GM19035 (cell line): ENCODE measurements around the gene JAKMIP3.

Source experiments
- ATAC-seq: cut with Tn5 transposase; IDR thresholded peaks from one replicate; pipeline ENCODE4 v1.9.1; 2021; ENCODE audit not compliant: unreplicated experiment

Gene JAKMIP3

DNA sequence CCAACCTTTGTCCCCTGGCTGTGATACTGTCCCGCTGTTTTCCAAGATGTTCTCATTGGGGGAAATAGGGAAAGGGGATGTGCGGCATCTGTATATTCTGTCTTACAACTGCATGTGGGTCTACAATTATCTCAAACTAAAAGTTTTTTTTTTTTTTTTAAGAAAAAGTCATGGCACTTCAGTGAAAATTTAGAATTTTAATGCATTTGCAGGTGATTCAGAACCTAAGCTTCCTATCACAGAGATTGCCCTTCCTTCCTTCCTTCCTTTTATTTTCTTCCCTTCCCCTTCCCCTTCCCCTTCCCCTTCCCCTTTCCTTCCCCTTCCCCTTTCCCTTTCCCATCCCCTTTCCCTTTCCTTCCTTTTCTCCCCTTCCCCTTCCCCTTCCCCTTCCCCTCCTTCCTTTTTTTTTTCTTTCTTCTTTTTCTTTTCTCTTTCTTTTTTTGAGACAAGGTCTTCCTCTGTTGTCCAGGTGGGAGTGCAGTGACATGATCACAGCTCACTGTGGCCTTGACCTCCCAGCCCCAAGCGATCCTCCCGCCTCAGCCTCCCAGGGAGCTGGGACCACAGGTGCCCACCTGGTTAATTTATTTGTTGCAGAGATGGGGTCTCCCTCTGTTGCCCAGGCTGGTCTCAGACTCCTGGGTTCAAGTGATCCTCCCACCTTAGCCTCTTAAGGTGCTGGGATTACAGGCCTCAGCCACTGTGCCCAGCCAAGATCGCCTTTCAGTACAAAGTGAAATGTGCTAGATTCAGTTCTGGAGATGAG, 32.0 kb downstream of the JAKMIP3 start:
- no peak for ATAC-seq

DNA sequence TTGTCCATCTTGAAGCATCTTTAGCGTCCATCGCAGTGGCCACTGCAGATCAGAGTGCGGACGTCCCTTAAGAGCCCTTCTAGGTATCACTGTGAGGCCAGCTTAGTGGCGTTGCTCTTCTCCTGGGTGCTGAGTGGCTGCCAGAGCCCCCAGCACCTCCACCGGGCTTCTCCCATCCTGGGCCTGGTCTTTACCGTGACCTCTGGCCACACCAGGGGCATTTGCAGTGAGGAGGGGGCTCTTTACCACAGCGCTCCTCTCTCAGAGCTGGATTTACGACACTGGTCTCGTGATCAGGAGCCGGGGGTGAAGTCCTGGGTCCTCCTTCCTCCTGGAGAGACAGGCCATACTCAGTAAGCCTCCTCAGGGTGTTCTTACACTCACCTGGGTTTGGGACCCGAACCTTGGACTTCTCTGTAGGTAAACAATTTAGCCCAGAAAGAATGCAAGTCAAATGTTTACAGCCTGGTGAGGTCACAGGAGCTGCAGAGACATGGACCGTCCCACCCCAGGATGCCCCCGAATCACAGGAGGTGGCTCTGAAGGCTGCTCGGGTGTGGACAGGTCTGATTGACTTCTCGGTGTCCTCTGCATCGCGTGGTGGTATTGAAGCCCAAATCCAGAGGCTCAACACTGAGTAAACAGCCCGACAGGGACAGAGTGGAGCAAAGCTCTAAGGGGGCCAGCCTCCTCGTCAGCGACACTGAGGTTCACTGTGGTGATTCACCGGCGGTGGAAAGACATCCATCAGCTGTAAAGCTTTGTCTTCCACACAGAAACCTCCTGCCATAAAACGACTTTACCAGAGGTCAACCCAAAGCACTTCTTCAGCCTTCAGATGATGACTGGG, 33.0 kb downstream of the JAKMIP3 start:
- ATAC-seq = no peak

DNA sequence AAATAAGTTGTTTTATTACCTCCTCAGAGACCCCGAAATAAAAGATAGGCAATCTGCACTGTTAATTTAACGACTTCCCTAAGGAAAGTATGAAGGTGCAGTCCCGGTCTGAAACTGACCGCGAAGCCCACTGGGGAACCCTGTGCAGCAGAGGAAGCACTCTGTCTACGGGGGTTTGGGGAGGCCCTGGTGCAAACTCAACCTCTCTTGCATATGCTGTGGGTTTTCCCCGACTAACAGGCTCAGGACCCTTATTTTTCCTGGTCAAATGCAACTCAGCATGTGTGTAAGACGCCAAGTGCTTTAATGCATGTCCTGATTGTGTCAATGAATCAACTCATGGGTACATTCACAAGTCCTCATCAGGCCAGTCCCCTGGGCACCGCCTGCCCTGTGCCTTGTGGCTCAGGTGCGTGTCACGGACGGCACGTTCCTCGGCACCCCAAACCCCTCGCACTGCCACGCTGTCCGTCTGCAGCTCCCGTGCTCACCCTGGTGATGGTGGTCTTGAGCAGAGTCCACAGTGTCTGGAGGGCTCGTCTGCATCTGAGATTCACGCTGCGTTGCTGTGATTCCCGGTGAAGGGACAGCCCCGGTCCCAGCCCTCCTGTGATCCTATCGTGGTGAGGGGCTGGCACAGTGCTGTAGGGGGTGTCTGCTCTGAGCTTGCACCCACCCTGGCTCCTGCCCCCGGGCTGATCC, 33.8 kb downstream of the JAKMIP3 start:
- no peak for ATAC-seq

DNA sequence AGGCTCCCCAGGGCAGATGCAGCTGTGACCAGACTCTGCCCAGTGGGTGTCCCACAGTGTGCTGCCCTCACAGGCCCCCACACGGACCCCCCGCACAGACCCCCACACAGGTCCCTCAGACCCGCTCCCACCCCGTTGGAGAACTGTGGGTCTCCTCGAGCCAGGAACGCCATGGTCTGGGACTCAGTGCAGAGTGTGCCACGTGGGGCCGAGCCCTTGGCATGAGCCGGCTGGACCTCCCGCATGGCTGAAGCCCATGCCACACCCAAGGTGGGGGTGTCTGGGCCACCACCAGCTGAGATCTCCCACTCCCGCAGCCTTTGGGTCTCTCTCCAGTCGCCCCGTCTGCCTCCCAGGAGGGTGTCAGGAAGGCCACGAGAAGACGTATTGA, 34.3 kb downstream of the JAKMIP3 start:
- ATAC-seq = no peak

DNA sequence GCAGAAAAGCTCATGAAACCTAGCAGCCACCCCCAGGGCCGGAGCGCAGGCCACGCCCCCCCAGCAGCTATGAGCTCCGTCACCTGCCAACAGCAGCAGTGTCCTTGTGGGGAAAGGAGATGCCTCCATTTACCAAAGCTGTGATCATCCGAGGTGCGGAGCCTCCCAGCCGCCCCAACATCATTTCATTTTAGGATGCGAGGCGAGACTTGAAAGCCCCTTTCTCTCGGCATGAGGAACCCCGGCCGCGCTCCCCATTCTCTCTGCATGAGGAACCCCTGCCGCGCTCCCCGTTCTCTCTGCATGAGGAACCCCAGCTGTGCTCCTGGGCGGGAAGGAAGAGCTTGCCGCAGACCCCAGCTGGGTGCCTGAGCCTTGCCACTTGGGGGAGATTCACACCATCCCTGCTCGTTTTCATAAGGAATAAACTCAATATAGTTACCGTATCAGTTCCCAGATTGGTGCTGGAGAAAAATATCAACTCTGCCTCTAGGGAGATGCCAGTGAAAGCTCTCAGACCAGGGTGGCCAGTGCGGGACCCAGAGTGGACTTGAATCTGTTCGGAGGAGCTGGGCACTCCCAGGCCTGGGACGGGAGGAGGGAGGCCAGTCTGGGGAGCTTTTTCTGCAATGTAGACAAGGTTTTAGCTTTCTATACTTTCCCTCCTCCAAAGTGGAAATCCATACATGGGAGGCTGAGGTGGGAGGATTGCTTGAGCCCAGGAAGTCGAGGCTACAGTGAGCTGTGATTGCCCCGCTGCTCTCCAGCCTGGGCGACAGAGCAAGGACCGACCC, 35.0 kb downstream of the JAKMIP3 start:
- ATAC-seq = no peak

DNA sequence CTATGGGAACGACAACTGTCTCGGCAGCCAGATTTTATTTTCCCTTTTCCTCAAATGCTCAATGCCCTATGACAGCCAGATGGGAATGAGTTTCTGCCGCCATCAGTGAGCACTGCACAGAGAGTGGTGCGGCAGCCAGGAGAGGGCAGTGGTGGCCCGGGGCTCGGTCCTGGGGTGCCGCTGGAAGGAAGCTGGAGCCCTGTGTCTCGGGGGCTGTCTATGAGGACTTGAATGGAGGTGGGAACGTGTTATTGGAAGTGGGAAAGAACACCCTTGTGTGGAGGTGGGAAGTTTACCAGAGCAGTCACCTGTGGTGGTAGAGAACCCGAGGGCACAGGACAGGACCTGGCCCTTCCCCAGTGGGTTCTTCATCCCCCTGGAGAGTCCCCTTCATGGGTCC, 35.8 kb downstream of the JAKMIP3 start:
- ATAC-seq = no peak

DNA sequence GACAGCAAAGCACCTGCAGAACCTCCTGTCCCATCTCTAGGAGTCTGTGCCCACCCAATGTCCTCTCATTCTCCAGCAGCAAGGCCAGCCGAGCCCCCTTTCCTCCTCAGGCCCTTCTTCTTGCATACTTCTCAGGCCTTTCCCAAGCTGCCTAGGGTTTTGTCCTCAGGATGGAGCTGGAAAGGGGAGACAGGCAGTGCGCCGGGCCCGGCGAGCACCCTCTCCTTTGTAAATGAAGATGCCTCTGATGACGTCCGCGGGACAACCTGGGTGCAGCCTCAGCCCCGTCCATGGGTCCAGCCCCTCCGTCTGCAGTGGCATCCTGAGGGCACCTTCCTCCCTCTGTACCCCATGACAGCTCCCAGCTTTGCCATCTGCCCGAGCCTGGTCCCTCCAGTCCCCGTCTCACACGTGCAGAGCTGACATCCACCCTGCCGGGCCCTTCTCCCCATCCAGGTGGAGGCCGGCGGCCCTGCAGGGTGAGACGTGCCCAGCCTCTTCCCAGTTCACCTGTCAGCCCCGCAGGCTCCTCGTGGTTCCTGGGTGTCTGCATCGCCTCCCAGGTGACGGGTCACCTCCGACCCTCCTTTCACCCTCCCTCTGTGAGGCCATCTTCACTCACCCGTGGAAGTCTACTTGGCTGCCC, 36.4 kb downstream of the JAKMIP3 start:
- ATAC-seq = no peak

DNA sequence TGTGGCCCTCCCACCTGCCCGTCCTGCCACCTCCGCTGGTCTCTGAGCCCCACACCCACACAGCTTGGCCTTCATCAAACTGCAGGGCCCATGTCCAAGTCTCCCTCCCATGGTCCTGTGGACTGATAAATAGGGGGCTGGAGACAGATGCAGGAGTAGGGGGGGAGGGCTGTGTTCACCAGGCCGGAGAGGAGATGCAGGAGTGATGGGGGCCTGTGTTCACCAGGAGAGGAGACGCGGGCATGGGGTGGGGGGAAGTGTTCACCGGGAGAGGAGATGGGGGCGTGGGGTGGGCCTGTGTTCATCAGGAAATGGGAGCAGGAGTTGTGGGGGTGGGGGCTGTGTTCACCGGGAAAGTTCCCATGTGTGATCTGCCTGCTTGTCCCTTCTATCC, 37.0 kb downstream of the JAKMIP3 start:
- no peak for ATAC-seq

DNA sequence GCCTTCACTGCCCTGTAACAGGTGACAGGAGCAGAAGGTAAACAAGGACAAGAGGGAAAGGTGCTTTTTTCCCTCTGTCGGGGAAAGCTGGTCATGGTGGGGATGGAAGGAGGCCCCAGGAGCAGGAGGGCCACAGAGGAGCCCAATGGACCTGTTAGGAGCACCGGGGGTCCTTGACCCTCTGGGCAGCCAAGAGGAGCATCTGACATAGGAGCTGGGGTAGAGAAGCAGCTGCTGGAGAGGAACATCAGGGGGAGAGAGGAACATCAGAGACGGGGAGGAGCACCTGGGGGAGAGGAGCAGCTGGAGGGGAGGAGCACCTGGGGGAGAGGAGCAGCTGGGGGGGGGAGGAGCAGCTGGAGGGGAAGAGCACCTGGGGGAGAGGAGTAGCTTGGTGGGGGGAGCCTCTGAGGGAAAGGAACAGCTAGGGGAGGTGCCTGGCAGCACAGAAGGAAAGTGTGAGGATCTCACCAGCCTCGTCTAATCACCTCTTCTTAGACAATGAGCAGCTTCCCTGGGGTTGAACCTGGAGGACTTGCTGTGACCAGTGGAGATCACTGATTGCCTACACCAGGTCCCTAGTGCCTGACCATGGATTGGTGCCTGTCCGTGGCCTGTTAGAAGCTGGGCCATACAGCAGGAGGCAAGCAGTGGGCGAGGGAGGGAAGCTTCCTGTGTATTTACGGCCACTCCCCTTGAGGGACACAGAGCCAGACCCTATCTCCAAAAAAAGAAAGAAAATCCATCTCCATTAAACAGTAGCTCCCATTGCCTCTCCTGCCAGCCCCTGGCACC, 37.6 kb downstream of the JAKMIP3 start:
- ATAC-seq = no peak

DNA sequence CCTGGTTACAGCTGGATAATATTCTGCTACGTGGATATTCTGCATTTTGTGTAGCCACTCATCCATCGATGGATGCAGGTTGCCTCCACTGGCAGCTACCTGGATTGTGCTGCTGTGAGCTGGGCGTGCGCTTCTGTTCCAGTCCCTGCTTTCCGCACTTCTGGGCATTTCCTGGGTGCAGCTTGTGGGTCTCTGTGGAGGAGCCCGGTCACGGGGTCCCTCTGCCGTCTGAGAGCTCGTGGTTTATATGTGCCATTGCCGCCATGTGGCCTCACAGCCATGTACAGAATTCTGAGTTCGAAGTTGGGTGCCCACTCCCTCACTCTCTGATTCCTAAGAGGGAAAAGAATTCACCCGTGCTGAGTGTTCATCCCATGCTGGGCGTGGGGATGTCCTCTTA, 38.3 kb downstream of the JAKMIP3 start:
- ATAC-seq = no peak

DNA sequence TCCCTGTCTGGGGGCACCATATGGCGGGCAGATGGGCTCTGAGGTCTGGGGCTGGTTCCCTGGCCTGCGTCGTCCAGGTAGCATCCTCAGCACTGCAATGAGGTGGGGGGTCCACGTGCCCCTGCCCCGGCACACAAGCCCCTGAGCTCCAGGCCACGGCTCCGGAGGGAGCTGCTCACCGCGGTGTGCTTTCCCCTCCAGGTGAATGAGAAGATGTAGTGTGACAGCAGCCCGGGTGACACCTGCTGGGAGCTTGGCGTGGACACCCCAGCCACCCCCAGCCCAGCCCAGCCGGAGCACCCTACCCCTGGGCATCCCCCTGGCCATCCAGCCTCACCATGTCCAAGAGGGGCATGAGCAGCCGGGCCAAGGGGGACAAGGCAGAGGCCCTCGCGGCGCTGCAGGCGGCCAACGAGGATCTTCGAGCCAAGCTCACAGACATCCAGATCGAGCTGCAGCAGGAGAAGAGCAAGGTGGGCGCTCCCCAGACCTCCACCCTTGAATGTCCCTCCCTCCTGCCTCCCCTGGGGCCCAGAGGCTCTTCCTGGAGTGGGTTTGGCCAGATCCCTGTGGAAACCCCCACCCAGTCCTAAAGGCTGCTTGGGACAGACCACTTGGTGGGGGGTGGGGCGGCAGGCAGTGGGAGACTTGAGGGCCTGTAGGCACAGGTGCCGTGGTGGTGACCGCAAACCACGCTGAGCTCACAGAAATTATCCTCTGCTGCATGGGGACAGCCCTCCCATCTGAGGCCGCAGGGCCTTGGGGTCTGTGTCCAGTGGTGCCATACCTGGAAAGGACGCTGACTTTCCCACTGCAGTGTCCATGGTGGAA, 38.9 kb downstream of the JAKMIP3 start:
- ATAC-seq = no peak

DNA sequence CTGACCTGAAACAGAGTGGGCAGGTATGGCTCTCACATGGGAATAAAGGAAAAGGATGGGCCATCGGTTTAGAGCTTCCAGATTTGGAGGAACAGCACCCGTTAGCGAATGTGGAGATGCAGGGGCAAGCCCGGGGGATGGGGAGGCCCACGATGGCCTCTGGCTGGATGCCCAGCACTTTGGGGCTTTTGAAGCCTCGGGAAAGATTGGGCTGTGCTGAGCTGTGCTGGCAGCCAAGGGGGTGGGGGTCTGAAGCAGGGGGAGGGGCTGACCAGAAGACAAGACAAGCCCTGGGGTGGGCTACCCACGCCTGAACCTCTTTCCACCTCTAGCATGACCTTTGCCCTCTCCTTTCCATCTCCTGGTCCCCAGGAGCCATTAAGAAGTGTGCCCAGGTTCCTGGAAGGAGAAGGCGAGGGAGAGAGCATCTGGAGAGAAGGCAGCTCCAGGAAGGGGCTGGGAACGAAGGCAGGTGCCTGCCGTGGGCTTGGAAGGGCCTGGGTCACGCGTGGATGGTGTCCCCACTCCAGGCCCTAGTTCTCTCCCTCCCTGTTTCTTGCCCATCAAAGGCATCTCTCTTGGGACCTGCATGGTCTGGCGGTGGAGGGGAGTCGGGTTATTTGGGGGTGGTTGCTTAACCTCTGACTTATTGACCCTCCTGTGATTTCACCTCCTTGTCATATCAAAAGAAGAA, 39.7 kb downstream of the JAKMIP3 start:
- ATAC-seq = no peak

DNA sequence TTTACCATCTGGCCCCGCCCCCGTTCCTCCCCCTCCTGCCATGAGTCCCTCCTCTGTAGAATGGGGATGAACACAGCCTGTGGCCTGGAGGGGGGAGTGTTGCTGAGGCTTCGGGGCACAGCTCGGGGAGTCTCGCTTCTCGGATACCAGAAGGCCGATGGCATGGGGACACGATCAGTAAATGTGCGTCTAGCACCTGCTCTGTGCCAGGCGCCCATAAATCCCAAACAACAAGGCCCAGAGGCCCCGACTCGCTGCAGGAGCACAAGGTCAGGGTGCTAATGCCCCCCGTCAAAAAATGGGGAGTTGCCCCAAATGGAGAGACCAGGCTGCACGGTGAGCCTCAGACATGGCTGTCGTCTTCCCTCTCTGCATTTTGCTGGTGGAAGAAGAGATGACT, 40.7 kb downstream of the JAKMIP3 start:
- no peak for ATAC-seq

DNA sequence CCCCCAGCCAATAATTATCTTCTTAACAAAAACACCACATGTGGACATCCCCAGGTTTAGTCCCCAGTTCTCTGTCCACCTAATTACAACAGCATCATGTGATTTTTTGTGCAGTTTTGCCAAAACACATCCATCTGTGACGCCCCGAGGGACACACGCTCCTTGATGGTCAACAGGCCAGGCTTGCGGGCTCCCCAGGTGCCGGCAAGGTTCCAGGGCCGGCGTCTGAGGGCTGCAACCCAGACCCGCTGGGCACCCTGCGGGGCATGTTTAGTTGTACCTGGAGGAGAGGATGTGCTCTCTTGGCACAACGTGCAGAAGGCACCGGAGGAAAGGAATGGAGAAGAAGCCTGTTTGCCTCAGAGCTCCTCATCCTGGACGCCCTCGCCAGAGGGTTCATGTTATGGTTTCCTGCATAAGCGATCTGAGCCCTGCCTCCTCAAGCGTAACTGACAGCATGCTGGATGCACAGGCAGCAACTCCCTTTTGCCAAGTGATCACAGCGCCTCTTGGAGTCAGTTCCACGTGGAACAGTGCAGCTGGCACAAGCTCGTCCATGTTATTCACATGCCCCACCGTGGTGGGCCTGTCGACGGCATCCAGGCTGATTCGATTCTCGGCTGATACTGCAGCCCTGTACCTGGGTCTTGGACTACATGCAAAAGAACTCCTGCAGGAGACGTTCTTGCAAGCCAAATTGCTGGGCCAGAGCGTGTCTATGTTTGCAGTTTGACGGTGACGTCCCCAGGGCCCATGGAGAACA, 41.6 kb downstream of the JAKMIP3 start:
- ATAC-seq = no peak

DNA sequence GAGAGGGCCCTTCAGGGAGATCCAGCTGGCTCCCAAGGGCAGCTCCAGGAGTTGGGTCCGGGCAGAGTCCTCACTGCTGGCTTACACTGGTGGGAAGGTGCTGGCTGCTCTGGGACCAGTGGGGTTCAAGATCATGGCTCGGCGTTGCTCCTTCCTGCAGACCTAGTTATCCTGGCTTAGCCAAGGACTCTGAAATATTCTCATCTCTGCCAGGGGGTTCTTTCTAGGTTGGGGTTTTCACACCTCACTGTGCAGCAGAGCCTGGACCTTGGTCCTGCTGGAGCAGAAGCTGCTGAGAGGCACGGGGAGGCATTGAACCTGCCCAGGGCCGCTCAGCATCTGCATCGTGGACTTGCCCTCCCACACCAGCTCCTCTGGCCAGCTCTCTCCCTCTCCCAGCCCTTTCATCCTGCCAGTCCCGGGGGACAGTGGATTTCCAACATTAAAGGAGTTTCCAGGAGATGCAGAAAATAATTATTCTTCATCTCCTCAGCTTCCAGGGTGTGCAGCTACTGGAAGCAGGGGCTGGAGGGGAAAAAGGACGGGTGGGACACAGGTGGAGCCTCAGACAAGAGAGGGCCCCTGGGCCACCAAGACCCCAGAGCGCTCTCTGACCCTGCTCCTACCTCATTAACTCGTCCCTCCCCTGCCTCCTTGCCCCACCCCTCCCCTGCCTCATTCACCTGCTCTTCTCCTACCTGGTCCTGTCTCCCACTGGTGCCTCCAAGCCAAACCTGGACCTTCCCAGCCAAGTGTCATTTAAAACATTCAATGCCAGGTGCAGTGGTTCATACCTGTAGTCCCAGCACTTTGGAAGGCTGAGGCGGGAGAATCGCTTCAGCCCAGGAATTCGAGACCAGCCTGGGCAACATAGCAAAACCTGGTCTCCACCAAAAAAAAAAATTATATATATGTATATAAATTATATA, 42.5 kb downstream of the JAKMIP3 start:
- no peak for ATAC-seq

DNA sequence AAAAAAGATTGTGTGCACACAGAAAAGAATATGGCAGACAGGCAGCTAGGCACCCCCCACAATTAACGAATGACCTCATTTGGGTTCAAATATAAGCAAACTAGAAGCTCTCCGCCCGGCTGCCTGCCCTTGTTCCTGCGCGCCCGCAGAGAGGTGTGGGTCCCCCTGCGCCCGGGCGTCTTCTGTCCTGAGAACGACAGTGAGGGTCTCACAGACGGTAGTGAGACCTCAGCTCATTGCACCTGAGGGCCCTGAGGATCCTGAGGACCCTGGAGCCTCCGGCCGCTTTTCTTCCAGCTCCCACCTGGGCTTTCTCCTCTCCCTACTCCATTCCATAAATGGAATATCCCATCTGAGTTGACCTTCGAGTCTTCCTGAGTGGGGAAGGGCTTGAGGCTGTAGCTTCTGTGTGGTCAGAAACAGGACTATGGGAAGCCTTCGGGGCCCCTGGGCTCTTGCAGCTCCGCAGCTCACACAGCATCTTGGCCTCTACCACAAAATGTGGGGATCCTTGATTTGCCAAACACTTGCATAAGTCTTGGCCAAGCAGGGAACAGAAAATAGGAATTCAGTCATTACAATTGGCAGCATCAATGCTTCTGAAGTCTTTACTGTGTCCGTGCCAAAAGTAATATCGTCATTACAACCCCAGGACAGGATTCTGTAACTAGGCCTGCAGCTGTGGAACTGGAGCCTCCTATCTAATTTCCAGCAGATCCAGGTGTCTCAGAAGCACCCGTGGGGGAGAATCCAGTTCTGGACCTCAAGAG, 43.8 kb downstream of the JAKMIP3 start:
- no peak for ATAC-seq
